Thymus (tissue), 11 donors: ENCODE measurements around the gene CTNNAL1. TPM values are rescaled to one million over a fixed set of nuclear protein-coding genes. Genes with fewer than 3 reads are reported as not detected.
"Not testable (repeated sequence)": the region's sequence is repeated elsewhere in the genome, so short reads cannot be mapped to it uniquely, and the experiment has no call there.

Source experiments
- DNase-seq, 9 donors: peaks; one replicate each; pipeline ENCODE4 v3.0.0-alpha.2; 2013; ENCODE audit warnings: low spot score in 9 of 9, low read depth in 6 of 9, missing footprints in 1 of 9
- H3K27ac ChIP-seq, 2 donors: one replicate each; pipeline ENCODE4 v1.5.1; 2013; ENCODE audit warnings: control low read depth in 1 of 2, low read depth in 1 of 2, low read length in 1 of 2, mild to moderate bottlenecking in 1 of 2, moderate library complexity in 1 of 2
- H3K27me3 ChIP-seq, 2 donors: one replicate each; pipeline ENCODE4 v1.5.1; 2013; ENCODE audit warnings: low read length in 1 of 2; ENCODE audit not compliant: control insufficient read depth in 2 of 2, insufficient read depth in 1 of 2
- H3K36me3 ChIP-seq, 2 donors: one replicate each; pipeline ENCODE4 v1.5.1; 2013; ENCODE audit warnings: low read length in 1 of 2, mild to moderate bottlenecking in 1 of 2, moderate library complexity in 1 of 2; ENCODE audit not compliant: control insufficient read depth in 2 of 2, insufficient read depth in 2 of 2
- H3K4me1 ChIP-seq, 2 donors: one replicate each; pipeline ENCODE4 v1.5.1; 2013; ENCODE audit warnings: low read length in 2 of 2; ENCODE audit not compliant: control insufficient read depth in 2 of 2, insufficient read depth in 2 of 2
- H3K4me3 ChIP-seq, 2 donors: one replicate each; pipeline ENCODE4 v1.5.1; 2013; ENCODE audit warnings: low read length in 2 of 2, control low read depth in 1 of 2, mild to moderate bottlenecking in 1 of 2
- H3K9me3 ChIP-seq, 2 donors: one replicate each; pipeline ENCODE4 v1.5.1; 2013; ENCODE audit warnings: low read length in 1 of 2, mild to moderate bottlenecking in 1 of 2; ENCODE audit not compliant: control insufficient read depth in 2 of 2, insufficient read depth in 1 of 2
- WGBS: extraction: QIAGEN DNeasy Blood & Tissue Kit; methylation state at CpG from one replicate; pipeline ENCODE4 v1.1.7; 2013; 5-methylcytosine and 5-hydroxymethylcytosine counted together
- polyA plus RNA-seq: library from polyadenylated mRNA; stranded (reverse); fragments of 200-250 nt; gene quantifications from one replicate; pipeline ENCODE4 v1.2.3, GENCODE V29; 2013
- total RNA-seq: library from RNA; stranded (reverse); fragments of 120-200 nt; gene quantifications from one replicate; pipeline ENCODE4 v1.2.4, GENCODE V29; 2013
- donor health status: healthy.

CTNNAL1 gene
- total and polyA plus RNA-seq, 2 donors: 26.1 to 32.2 TPM

GRCh38 chr9:108899023-108899695 lies 114.1 kb downstream of the CTNNAL1 start:
- H3K4me3 ChIP-seq, H3K9me3 ChIP-seq, H3K27ac ChIP-seq, H3K4me1 ChIP-seq, DNase-seq, H3K27me3 ChIP-seq: not testable (repeated sequence)
- peaks cover 34 to 59% of the 10 kb centered on the region in 2 donors for H3K36me3 ChIP-seq
- 96% methylated on average over 8 of the region's 8 CpGs for WGBS

DNA sequence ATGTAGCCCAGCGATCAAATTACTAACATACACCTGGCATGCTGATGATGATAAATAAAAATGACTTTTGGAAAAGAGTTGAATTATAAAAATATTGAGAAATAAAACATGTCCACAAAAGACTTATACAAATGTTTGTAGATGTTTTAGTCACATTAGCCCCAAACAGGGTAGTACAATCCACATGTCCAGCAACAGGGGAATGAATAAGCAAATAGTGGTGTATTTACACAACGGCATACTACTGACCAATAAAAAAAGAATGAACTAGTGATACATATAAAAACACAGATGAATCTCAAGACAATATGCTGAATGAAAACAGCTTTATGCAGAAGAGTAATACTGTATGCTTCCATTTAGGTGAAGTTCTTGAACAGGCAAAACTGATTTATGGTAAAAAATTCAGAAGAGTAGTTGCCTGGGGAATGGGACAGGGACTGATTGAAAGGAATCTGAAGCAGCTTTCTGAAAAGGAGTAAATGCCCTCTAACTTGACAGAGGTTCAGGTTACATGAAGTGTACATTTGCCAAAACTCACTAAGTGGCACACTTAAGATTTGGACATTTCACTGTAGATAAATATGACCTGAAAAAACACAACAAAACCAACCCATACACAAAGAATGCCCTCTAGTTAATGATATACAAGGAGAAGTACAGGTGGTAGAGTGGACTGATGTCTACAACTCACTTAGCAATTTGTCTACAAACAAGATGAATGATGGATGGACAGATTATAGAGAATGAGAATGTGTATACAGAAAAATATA lies 115.8 kb downstream of the CTNNAL1 start:
- Histone ChIP-seq H3K4me1 (no peaks in the 10 kb centered on the region), H3K27me3 (no peaks in the 10 kb centered on the region), H3K27ac (no peak overlapping the region), H3K9me3 (no peaks in the 10 kb centered on the region), H3K4me3 (no peak overlapping the region), H3K36me3 (peaks cover 38 to 56% of the 10 kb centered on the region in 2 donors)
- no peak for DNase-seq
- WGBS: 99% methylated on average over 2 of the region's 2 CpGs

GRCh38 chr9:108894225-108894997 lies 118.9 kb downstream of the CTNNAL1 start:
- H3K9me3 ChIP-seq: no peaks in the 10 kb centered on the region
- no peak overlapping the region for H3K4me3 ChIP-seq
- peaks cover 54 to 65% of the 10 kb centered on the region in 2 donors for H3K36me3 ChIP-seq
- WGBS: 98% methylated on average over 4 of the region's 4 CpGs
- no peaks in the 10 kb centered on the region for H3K4me1 ChIP-seq
- no peak overlapping the region for H3K27ac ChIP-seq
- DNase-seq: no peak
- no peaks in the 10 kb centered on the region for H3K27me3 ChIP-seq

Other genes with a start within 250 kb of the CTNNAL1 start
- gene ACTL7B, start 157.5 kb downstream of the CTNNAL1 start, total RNA-seq: not detected
- gene ACTL7B, start 157.5 kb downstream of the CTNNAL1 start, polyA plus RNA-seq: 0.02 TPM
- not detected for gene ACTL7A, start 151.2 kb downstream of the CTNNAL1 start, total RNA-seq
- gene ACTL7A, start 151.2 kb downstream of the CTNNAL1 start, polyA plus RNA-seq: not detected
- gene ELP1, start 79.4 kb downstream of the CTNNAL1 start, total RNA-seq: 23.4 TPM
- gene ELP1, start 79.4 kb downstream of the CTNNAL1 start, polyA plus RNA-seq: 25.1 TPM
- 8.2 TPM for gene ABITRAM, start 79.1 kb downstream of the CTNNAL1 start, total RNA-seq
- gene ABITRAM, start 79.1 kb downstream of the CTNNAL1 start, polyA plus RNA-seq: 20.7 TPM
- 21.1 TPM for gene TMEM245, start 106.4 kb upstream of the CTNNAL1 start, total RNA-seq
- 9.3 TPM for gene TMEM245, start 106.4 kb upstream of the CTNNAL1 start, polyA plus RNA-seq
- gene FRRS1L, start 153.8 kb upstream of the CTNNAL1 start, total RNA-seq: 0.09 TPM
- 0.07 TPM for gene FRRS1L, start 153.8 kb upstream of the CTNNAL1 start, polyA plus RNA-seq